GM15510 (cell line): Measurements from ENCODE around the gene SLC23A2.

Experiments used
- POLR2A ChIP-seq: IDR thresholded peaks from 3 replicates; pipeline ENCODE4 v1.6.1; 2011; ENCODE audit warnings: borderline replicate concordance; ENCODE audit not compliant: insufficient read length; ENCODE audit errors: extremely low read depth

SLC23A2 gene

GRCh38 chr20:4815628-4816027, 185.7 kb downstream of the SLC23A2 start:
- TF ChIP-seq POLR2A: no peak

GRCh38 chr20:4814696-4815252, 186.5 kb downstream of the SLC23A2 start:
- peak; percentile 52 for TF ChIP-seq POLR2A

- peak; percentile 53 for TF ChIP-seq POLR2A
Observed at GRCh38 chr20:4813863-4814695, 187.2 kb downstream of the SLC23A2 start.

GRCh38 chr20:4813076-4813862, 188.0 kb downstream of the SLC23A2 start:
- TF ChIP-seq POLR2A: peak; percentile 11

- no peak for TF ChIP-seq POLR2A
Observed at GRCh38 chr20:4812641-4813075, 188.7 kb downstream of the SLC23A2 start.

GRCh38 chr20:4812216-4812615, 189.1 kb downstream of the SLC23A2 start:
- no peak for TF ChIP-seq POLR2A

GRCh38 chr20:4811661-4812181, 189.6 kb downstream of the SLC23A2 start:
- TF ChIP-seq POLR2A: no peak

- no peak for TF ChIP-seq POLR2A
Observed at GRCh38 chr20:4811257-4811656, 190.1 kb downstream of the SLC23A2 start.

- no peak for TF ChIP-seq POLR2A
Observed at GRCh38 chr20:4810426-4811019, 190.8 kb downstream of the SLC23A2 start.

GRCh38 chr20:4809707-4810106, 191.6 kb downstream of the SLC23A2 start:
- TF ChIP-seq POLR2A: no peak

GRCh38 chr20:4808872-4809271, 192.4 kb downstream of the SLC23A2 start:
- no peak for TF ChIP-seq POLR2A

- no peak for TF ChIP-seq POLR2A
Observed at GRCh38 chr20:4805663-4806449, 195.5 kb downstream of the SLC23A2 start.

- TF ChIP-seq POLR2A: no peak
Observed at GRCh38 chr20:4802527-4802926, 198.8 kb downstream of the SLC23A2 start.
